Neural cell (in vitro differentiated cells): ENCODE data around the gene TEF.

Source experiments
- EP300 ChIP-seq: fragments of 450-650 bp; conservative IDR thresholded peaks from 2 replicates; pipeline ENCODE4 v1.6.1; 2014; ENCODE audit warnings: antibody characterized with exemption, mild to moderate bottlenecking, moderate library complexity; ENCODE audit not compliant: poor library complexity, severe bottlenecking
- EZH2 ChIP-seq: fragments of 200-600, 300-800 bp; shearing (Covaris generic), sonication (generic); IDR thresholded peaks from 2 replicates; pipeline ENCODE4 v1.6.1; 2014; ENCODE audit warnings: antibody characterized with exemption, low read length, borderline replicate concordance, mild to moderate bottlenecking; ENCODE audit not compliant: insufficient read depth, poor library complexity, severe bottlenecking
- MXI1 ChIP-seq: fragments of 450-650 bp; conservative IDR thresholded peaks from 2 replicates; pipeline ENCODE4 v1.6.1; 2014; ENCODE audit warnings: antibody characterized with exemption, mild to moderate bottlenecking; ENCODE audit not compliant: poor library complexity, severe bottlenecking
- POLR2AphosphoS5 ChIP-seq: IDR thresholded peaks from 2 replicates; pipeline ENCODE4 v1.6.1; 2012
- SMC3 ChIP-seq: fragments of 450-650 bp; conservative IDR thresholded peaks from 2 replicates; pipeline ENCODE4 v1.6.1; 2014; ENCODE audit warnings: antibody characterized with exemption, mild to moderate bottlenecking, moderate library complexity; ENCODE audit not compliant: poor library complexity
- TAF1 ChIP-seq: IDR thresholded peaks from 2 replicates; pipeline ENCODE4 v1.6.1; 2012; ENCODE audit warnings: low read depth
- TF ChIP-seq, protein P1 (sequence below): fragments of 450-650 bp; IDR thresholded peaks from 2 replicates; pipeline ENCODE4 v1.5.1; 2014; ENCODE audit warnings: antibody characterized with exemption, mild to moderate bottlenecking, moderate library complexity; ENCODE audit not compliant: poor library complexity, severe bottlenecking

- TF ChIP-seq, protein P1, sequence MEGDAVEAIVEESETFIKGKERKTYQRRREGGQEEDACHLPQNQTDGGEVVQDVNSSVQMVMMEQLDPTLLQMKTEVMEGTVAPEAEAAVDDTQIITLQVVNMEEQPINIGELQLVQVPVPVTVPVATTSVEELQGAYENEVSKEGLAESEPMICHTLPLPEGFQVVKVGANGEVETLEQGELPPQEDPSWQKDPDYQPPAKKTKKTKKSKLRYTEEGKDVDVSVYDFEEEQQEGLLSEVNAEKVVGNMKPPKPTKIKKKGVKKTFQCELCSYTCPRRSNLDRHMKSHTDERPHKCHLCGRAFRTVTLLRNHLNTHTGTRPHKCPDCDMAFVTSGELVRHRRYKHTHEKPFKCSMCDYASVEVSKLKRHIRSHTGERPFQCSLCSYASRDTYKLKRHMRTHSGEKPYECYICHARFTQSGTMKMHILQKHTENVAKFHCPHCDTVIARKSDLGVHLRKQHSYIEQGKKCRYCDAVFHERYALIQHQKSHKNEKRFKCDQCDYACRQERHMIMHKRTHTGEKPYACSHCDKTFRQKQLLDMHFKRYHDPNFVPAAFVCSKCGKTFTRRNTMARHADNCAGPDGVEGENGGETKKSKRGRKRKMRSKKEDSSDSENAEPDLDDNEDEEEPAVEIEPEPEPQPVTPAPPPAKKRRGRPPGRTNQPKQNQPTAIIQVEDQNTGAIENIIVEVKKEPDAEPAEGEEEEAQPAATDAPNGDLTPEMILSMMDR: no peak
- no peak for TF ChIP-seq EZH2
- no peak for TF ChIP-seq POLR2AphosphoS5
- TF ChIP-seq SMC3: no peak
- TF ChIP-seq MXI1: no peak
- no peak for TF ChIP-seq TAF1
- no peak for TF ChIP-seq EP300
These were observed 25.8 kb upstream of the TEF start for GRCh38 chr22:41355895-41356294.
